H9 (cell line): ENCODE data around the gene COPG1. TPM values are rescaled to one million over a fixed set of nuclear protein-coding genes. Genes with fewer than 3 reads are reported as not detected.
A peak's percentile ranks its signal among the peaks of the same experiment; 100 is the strongest.

Experiments
- DNase-seq: peaks from one replicate; pipeline ENCODE4 v3.0.0-alpha.2; 2017
- H2AFZ ChIP-seq: one replicate; pipeline ENCODE4 v1.6.1; 2013; ENCODE audit warnings: mild to moderate bottlenecking, low read length, control low read depth, moderate library complexity
- H2AK5ac ChIP-seq: 2 replicates; pipeline ENCODE4 v1.6.1; 2013; ENCODE audit warnings: low read length, control low read depth, mixed read lengths; ENCODE audit not compliant: insufficient read length
- H2BK120ac ChIP-seq: one replicate; pipeline ENCODE4 v1.6.1; 2013; ENCODE audit warnings: low read depth, mild to moderate bottlenecking, low read length, control low read depth, inconsistent platforms; ENCODE audit not compliant: poor library complexity, severe bottlenecking
- H2BK12ac ChIP-seq: 2 replicates; pipeline ENCODE4 v1.6.1; 2013; ENCODE audit warnings: low read length, control low read depth, mixed read lengths, low read depth; ENCODE audit not compliant: insufficient read length
- H2BK15ac ChIP-seq: 2 replicates; pipeline ENCODE4 v1.6.1; 2013; ENCODE audit warnings: low read depth, low read length, control low read depth
- H2BK20ac ChIP-seq: one replicate; pipeline ENCODE4 v1.6.1; 2013; ENCODE audit warnings: low read depth, mild to moderate bottlenecking, low read length, control low read depth, inconsistent platforms; ENCODE audit not compliant: poor library complexity, severe bottlenecking
- H2BK5ac ChIP-seq: 2 replicates; pipeline ENCODE4 v1.6.1; 2013; ENCODE audit warnings: low read length, control low read depth, mixed read lengths; ENCODE audit not compliant: insufficient read length
- H3K14ac ChIP-seq: 2 replicates; pipeline ENCODE4 v1.6.1; 2013; ENCODE audit warnings: low read length, control low read depth; ENCODE audit not compliant: insufficient read depth
- H3K18ac ChIP-seq: 2 replicates; pipeline ENCODE4 v1.6.1; 2013; ENCODE audit warnings: low read depth, mild to moderate bottlenecking, mixed read lengths, low read length, control low read depth; ENCODE audit not compliant: insufficient read length
- H3K23ac ChIP-seq: 2 replicates; pipeline ENCODE4 v1.6.1; 2013; ENCODE audit warnings: low read length, control low read depth, mixed read lengths, low read depth; ENCODE audit not compliant: insufficient read length
- H3K23me2 ChIP-seq: 2 replicates; pipeline ENCODE4 v1.6.1; 2013; ENCODE audit warnings: low read depth, mild to moderate bottlenecking, mixed read lengths, low read length, control low read depth; ENCODE audit not compliant: insufficient read length, poor library complexity, severe bottlenecking
- H3K27ac ChIP-seq: 2 replicates; pipeline ENCODE4 v1.5.1; 2013; ENCODE audit warnings: low read length, control low read depth, mixed read lengths, low read depth; ENCODE audit not compliant: insufficient read length
- H3K27me3 ChIP-seq: 2 replicates; pipeline ENCODE4 v1.6.1; 2013; ENCODE audit warnings: low read length, control low read depth, inconsistent platforms; ENCODE audit not compliant: insufficient read depth
- H3K4ac ChIP-seq: 2 replicates; pipeline ENCODE4 v1.6.1; 2013; ENCODE audit warnings: low read depth, mild to moderate bottlenecking, control low read depth, inconsistent platforms, low read length, moderate library complexity
- H3K4me1 ChIP-seq: 2 replicates; pipeline ENCODE4 v1.6.1; 2013; ENCODE audit warnings: low read length, control low read depth, inconsistent platforms; ENCODE audit not compliant: insufficient read depth
- H3K4me2 ChIP-seq: 2 replicates; pipeline ENCODE4 v1.6.1; 2013; ENCODE audit warnings: low read length, control low read depth, mixed read lengths; ENCODE audit not compliant: insufficient read length, insufficient read depth
- H3K56ac ChIP-seq: 2 replicates; pipeline ENCODE4 v1.6.1; 2013; ENCODE audit warnings: low read depth, mild to moderate bottlenecking, mixed read lengths, low read length, control low read depth; ENCODE audit not compliant: insufficient read length
- H3K79me1 ChIP-seq: 2 replicates; pipeline ENCODE4 v1.6.1; 2013; ENCODE audit warnings: low read depth, mild to moderate bottlenecking, moderate library complexity, low read length, control low read depth, inconsistent platforms; ENCODE audit not compliant: insufficient read depth, poor library complexity, severe bottlenecking
- H3K79me2 ChIP-seq: 2 replicates; pipeline ENCODE4 v1.6.1; 2013; ENCODE audit warnings: low read length, control low read depth, inconsistent platforms; ENCODE audit not compliant: insufficient read depth
- H3K9ac ChIP-seq: 2 replicates; pipeline ENCODE4 v1.6.1; 2013; ENCODE audit warnings: low read length, control low read depth, mixed read lengths; ENCODE audit not compliant: insufficient read length; ENCODE audit errors: extremely low read depth
- H3K9me3 ChIP-seq: one replicate; pipeline ENCODE4 v1.6.1; 2013; ENCODE audit warnings: low read depth, low read length, inconsistent platforms; ENCODE audit not compliant: control insufficient read depth
- H3T11ph ChIP-seq: one replicate; pipeline ENCODE4 v1.6.1; 2013; ENCODE audit warnings: mild to moderate bottlenecking, low read length, control low read depth, inconsistent platforms
- H4K20me1 ChIP-seq: one replicate; pipeline ENCODE4 v1.6.1; 2013; ENCODE audit not compliant: control insufficient read depth, insufficient read length, insufficient read depth
- H4K5ac ChIP-seq: 2 replicates; pipeline ENCODE4 v1.6.1; 2013; ENCODE audit warnings: low read depth, mild to moderate bottlenecking, mixed read lengths, low read length, control low read depth; ENCODE audit not compliant: insufficient read length
- H4K8ac ChIP-seq: replicated peaks from 2 replicates; pipeline ENCODE4 v1.6.1; 2013; ENCODE audit warnings: low read length, control low read depth, mixed read lengths, low read depth; ENCODE audit not compliant: insufficient read length
- H4K91ac ChIP-seq: 2 replicates; pipeline ENCODE4 v1.6.1; 2013; ENCODE audit warnings: low read depth, mild to moderate bottlenecking, moderate library complexity, mixed read lengths, low read length, control low read depth; ENCODE audit not compliant: insufficient read length
- H3K27ac Mint-ChIP-seq, 3 experiments: 2 replicates in 2 of 3; 3 replicates in 1 of 3; pipeline ENCODE4 v1.8.0; 2020 to 2021; ENCODE audit warnings: mixed read lengths in 3 of 3, mild to moderate bottlenecking in 1 of 3, moderate library complexity in 1 of 3
- H3K27me3 Mint-ChIP-seq: 2 replicates; pipeline ENCODE4 v1.8.0; 2021; ENCODE audit warnings: low read depth, mild to moderate bottlenecking, moderate library complexity, mixed read lengths
- H3K36me3 Mint-ChIP-seq, 3 experiments: 2 replicates in 2 of 3; 3 replicates in 1 of 3; pipeline ENCODE4 v1.8.0; 2020 to 2021; ENCODE audit warnings: low read depth in 3 of 3, mixed read lengths in 3 of 3; ENCODE audit not compliant: insufficient read depth in 1 of 3
- H3K4me1 Mint-ChIP-seq, 2 experiments: 2 replicates each; pipeline ENCODE4 v1.8.0; 2020; ENCODE audit warnings: mixed read lengths in 2 of 2
- H3K4me3 Mint-ChIP-seq, 2 experiments: 2 replicates in 1 of 2; 3 replicates in 1 of 2; pipeline ENCODE4 v1.8.0; 2020 to 2021; ENCODE audit warnings: mild to moderate bottlenecking in 2 of 2, mixed read lengths in 2 of 2, moderate library complexity in 1 of 2
- H3K9me3 Mint-ChIP-seq, 2 experiments: 2 replicates in 1 of 2; 3 replicates in 1 of 2; pipeline ENCODE4 v1.8.0; 2020; ENCODE audit warnings: mild to moderate bottlenecking in 2 of 2, mixed read lengths in 2 of 2, moderate library complexity in 1 of 2
- WGBS: extraction: QIAGEN DNeasy Blood & Tissue Kit; methylation state at CpG from one replicate; pipeline ENCODE4 v1.1.7; 2013; ENCODE audit warnings: missing lambda C conversion rate, low lambda C conversion rate, mixed read lengths; ENCODE audit not compliant: insufficient read length; ENCODE audit errors: extremely low coverage; 5-methylcytosine and 5-hydroxymethylcytosine counted together
- total RNA-seq: library from RNA; stranded (reverse); gene quantifications from 2 replicates; pipeline ENCODE4 v1.2.1, GENCODE V29; 2021
- TF ChIP-seq, protein P1 (sequence below): fragments of 200-600 bp; sonication (generic); conservative IDR thresholded peaks from 3 replicates; pipeline ENCODE4 v1.8.0; 2021; ENCODE audit warnings: antibody characterized with exemption, mild to moderate bottlenecking

The COPG1 gene
- total RNA-seq, 1 experiment from 2014 or later, result 147 TPM

- Histone ChIP-seq H3K4ac (no peak overlapping the region), H3K27me3 (no peaks in the 10 kb centered on the region), H3K79me2 (no peaks in the 10 kb centered on the region), H3K14ac (peak overlapping the region; percentile 61; the same call in 1 of the 2 replicates), H3K79me1 (no peaks in the 10 kb centered on the region), H2BK5ac (peak overlapping the region; percentile 45), H3K4me1 (peaks cover 4% of the 10 kb centered on the region), H3K27ac (peak overlapping the region; percentile 68), H3K23ac (no peak overlapping the region), H3K23me2 (peaks cover 13% of the 10 kb centered on the region), H3K9ac (peak overlapping the region; percentile 67), H3K18ac (peak overlapping the region; percentile 64), H2BK15ac (no peak overlapping the region), H3T11ph (no peak overlapping the region), H4K8ac (peak overlapping the region; percentile 29), H3K4me2 (peak overlapping the region; percentile 95), H3K9me3 (no peaks in the 10 kb centered on the region), H2BK120ac (no peak overlapping the region), H4K20me1 (peaks cover 2% of the 10 kb centered on the region), H4K91ac (no peak overlapping the region), H2AFZ (no peak overlapping the region), H4K5ac (no peak overlapping the region), H2BK12ac (no peak overlapping the region), H2AK5ac (no peak overlapping the region), H3K56ac (no peak overlapping the region), H2BK20ac (no peak overlapping the region)
- TF ChIP-seq, protein P1, sequence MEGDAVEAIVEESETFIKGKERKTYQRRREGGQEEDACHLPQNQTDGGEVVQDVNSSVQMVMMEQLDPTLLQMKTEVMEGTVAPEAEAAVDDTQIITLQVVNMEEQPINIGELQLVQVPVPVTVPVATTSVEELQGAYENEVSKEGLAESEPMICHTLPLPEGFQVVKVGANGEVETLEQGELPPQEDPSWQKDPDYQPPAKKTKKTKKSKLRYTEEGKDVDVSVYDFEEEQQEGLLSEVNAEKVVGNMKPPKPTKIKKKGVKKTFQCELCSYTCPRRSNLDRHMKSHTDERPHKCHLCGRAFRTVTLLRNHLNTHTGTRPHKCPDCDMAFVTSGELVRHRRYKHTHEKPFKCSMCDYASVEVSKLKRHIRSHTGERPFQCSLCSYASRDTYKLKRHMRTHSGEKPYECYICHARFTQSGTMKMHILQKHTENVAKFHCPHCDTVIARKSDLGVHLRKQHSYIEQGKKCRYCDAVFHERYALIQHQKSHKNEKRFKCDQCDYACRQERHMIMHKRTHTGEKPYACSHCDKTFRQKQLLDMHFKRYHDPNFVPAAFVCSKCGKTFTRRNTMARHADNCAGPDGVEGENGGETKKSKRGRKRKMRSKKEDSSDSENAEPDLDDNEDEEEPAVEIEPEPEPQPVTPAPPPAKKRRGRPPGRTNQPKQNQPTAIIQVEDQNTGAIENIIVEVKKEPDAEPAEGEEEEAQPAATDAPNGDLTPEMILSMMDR, result no peak
- WGBS, result no CpG with 5 or more reads among the region's 11 CpGs
- Mint-ChIP-seq H3K27me3 (no peaks in the 10 kb centered on the region; the same call in 1 of the 2 replicates), H3K36me3 (peaks cover 14 to 62% (median 55%) of the 10 kb centered on the region in 3 experiments; a peak in 6 of 7 replicates), H3K9me3 (no peaks in the 10 kb centered on the region; a peak in 1 of 5 replicates), H3K4me1 (peaks cover 18 to 23% of the 10 kb centered on the region in 2 experiments), H3K4me3 (peak overlapping the region; percentile 84 to 91), H3K27ac (peak overlapping the region; percentile 97 to 99 (median 99))
- DNase-seq, result peak; percentile 39
These were observed 28.4 kb downstream of the COPG1 start for GRCh38 chr3:129277829-129278271.
